Neural cell (in vitro differentiated cells): ENCODE results near the gene DSCAM. TPM values are rescaled to one million over a fixed set of nuclear protein-coding genes. Genes with fewer than 3 reads are reported as not detected.

Experiments
- H2AFZ ChIP-seq: fragments of 200-600, 300-800 bp; sonication (generic), shearing (Covaris generic); 2 replicates; pipeline ENCODE4 v1.6.0; 2014; ENCODE audit warnings: low read depth, mild to moderate bottlenecking, antibody characterized with exemption, low read length, moderate library complexity
- H3F3A ChIP-seq: fragments of 200-600 bp; shearing (Covaris generic); 2 replicates; pipeline ENCODE4 v1.6.1; 2016; ENCODE audit warnings: mild to moderate bottlenecking, moderate library complexity, mixed read lengths, antibody characterized with exemption, low read length; ENCODE audit not compliant: insufficient read depth, poor library complexity, severe bottlenecking
- H3K27ac ChIP-seq: fragments of 200-600, 300-800 bp; sonication (generic), shearing (Covaris generic); 2 replicates; pipeline ENCODE4 v1.5.1; 2014; ENCODE audit warnings: mild to moderate bottlenecking, low read length, moderate library complexity
- H3K27me3 ChIP-seq: fragments of 300-800, 200-600 bp; sonication (generic), shearing (Covaris generic); 2 replicates; pipeline ENCODE4 v1.6.0; 2014; ENCODE audit warnings: mild to moderate bottlenecking, low read depth, low read length, moderate library complexity; ENCODE audit not compliant: insufficient read depth
- H3K36me3 ChIP-seq: fragments of 300-800, 200-600 bp; sonication (generic), shearing (Covaris generic); 2 replicates; pipeline ENCODE4 v1.5.1; 2014; ENCODE audit warnings: mild to moderate bottlenecking, antibody characterized with exemption, low read length, moderate library complexity; ENCODE audit not compliant: insufficient read depth
- H3K4me2 ChIP-seq: fragments of 300-800, 200-600 bp; sonication (generic), shearing (Covaris generic); 2 replicates; pipeline ENCODE4 v1.6.0; 2014; ENCODE audit warnings: mild to moderate bottlenecking, low read length
- H3K4me3 ChIP-seq: fragments of 300-800, 200-600 bp; sonication (generic), shearing (Covaris generic); 2 replicates; pipeline ENCODE4 v1.5.1; 2014; ENCODE audit warnings: mild to moderate bottlenecking, low read length, moderate library complexity
- H3K79me2 ChIP-seq: fragments of 200-600 bp; shearing (Covaris generic); replicated peaks from 2 replicates; pipeline ENCODE4 v1.6.0; 2014; ENCODE audit warnings: mild to moderate bottlenecking, low read length, moderate library complexity; ENCODE audit not compliant: insufficient read depth
- H3K9ac ChIP-seq: fragments of 300-800, 200-600 bp; sonication (generic), shearing (Covaris generic); 2 replicates; pipeline ENCODE4 v1.6.1; 2016; ENCODE audit warnings: mild to moderate bottlenecking, low read length, mixed read lengths
- H3K9me2 ChIP-seq: fragments of 200-600 bp; shearing (Covaris generic); 2 replicates; pipeline ENCODE4 v1.6.1; 2016; ENCODE audit warnings: mild to moderate bottlenecking, low read length, mixed read lengths; ENCODE audit not compliant: insufficient read depth
- H3K9me3 ChIP-seq: fragments of 200-600, 300-800 bp; sonication (generic), shearing (Covaris generic); 2 replicates; pipeline ENCODE4 v1.6.1; 2016; ENCODE audit warnings: mild to moderate bottlenecking, mixed run types, low read length, moderate library complexity, mixed read lengths
- H4K20me1 ChIP-seq: fragments of 200-600 bp; shearing (Covaris generic); 2 replicates; pipeline ENCODE4 v1.6.1; 2016; ENCODE audit warnings: mild to moderate bottlenecking, mixed run types; ENCODE audit not compliant: insufficient read depth
- EP300 ChIP-seq: fragments of 450-650 bp; conservative IDR thresholded peaks from 2 replicates; pipeline ENCODE4 v1.6.1; 2014; ENCODE audit warnings: antibody characterized with exemption, mild to moderate bottlenecking, moderate library complexity; ENCODE audit not compliant: poor library complexity, severe bottlenecking
- EZH2 ChIP-seq: fragments of 200-600, 300-800 bp; shearing (Covaris generic), sonication (generic); IDR thresholded peaks from 2 replicates; pipeline ENCODE4 v1.6.1; 2014; ENCODE audit warnings: antibody characterized with exemption, low read length, borderline replicate concordance, mild to moderate bottlenecking; ENCODE audit not compliant: insufficient read depth, poor library complexity, severe bottlenecking
- MXI1 ChIP-seq: fragments of 450-650 bp; conservative IDR thresholded peaks from 2 replicates; pipeline ENCODE4 v1.6.1; 2014; ENCODE audit warnings: antibody characterized with exemption, mild to moderate bottlenecking; ENCODE audit not compliant: poor library complexity, severe bottlenecking
- POLR2AphosphoS5 ChIP-seq: IDR thresholded peaks from 2 replicates; pipeline ENCODE4 v1.6.1; 2012
- RAD21 ChIP-seq: fragments of 450-650 bp; conservative IDR thresholded peaks from 2 replicates; pipeline ENCODE4 v1.6.1; 2014; ENCODE audit warnings: antibody characterized with exemption, mild to moderate bottlenecking, moderate library complexity
- SMC3 ChIP-seq: fragments of 450-650 bp; conservative IDR thresholded peaks from 2 replicates; pipeline ENCODE4 v1.6.1; 2014; ENCODE audit warnings: antibody characterized with exemption, mild to moderate bottlenecking, moderate library complexity; ENCODE audit not compliant: poor library complexity
- TAF1 ChIP-seq: IDR thresholded peaks from 2 replicates; pipeline ENCODE4 v1.6.1; 2012; ENCODE audit warnings: low read depth
- polyA plus RNA-seq: library from polyadenylated mRNA; depleted of rRNA; stranded (reverse); fragments of >200 nt; gene quantifications from 2 replicates; pipeline ENCODE4 v1.2.3, GENCODE V29; 2014
- TF ChIP-seq, protein P1 (sequence below): fragments of 450-650 bp; IDR thresholded peaks from 2 replicates; pipeline ENCODE4 v1.5.1; 2014; ENCODE audit warnings: antibody characterized with exemption, mild to moderate bottlenecking, moderate library complexity; ENCODE audit not compliant: poor library complexity, severe bottlenecking
- TF ChIP-seq, protein P2 (sequence below): IDR thresholded peaks from 2 replicates; pipeline ENCODE4 v1.6.1; 2012; ENCODE audit warnings: borderline replicate concordance

The DSCAM gene
- polyA plus RNA-seq, 1 donor from 2014 or later, result 5.3 TPM

DNA sequence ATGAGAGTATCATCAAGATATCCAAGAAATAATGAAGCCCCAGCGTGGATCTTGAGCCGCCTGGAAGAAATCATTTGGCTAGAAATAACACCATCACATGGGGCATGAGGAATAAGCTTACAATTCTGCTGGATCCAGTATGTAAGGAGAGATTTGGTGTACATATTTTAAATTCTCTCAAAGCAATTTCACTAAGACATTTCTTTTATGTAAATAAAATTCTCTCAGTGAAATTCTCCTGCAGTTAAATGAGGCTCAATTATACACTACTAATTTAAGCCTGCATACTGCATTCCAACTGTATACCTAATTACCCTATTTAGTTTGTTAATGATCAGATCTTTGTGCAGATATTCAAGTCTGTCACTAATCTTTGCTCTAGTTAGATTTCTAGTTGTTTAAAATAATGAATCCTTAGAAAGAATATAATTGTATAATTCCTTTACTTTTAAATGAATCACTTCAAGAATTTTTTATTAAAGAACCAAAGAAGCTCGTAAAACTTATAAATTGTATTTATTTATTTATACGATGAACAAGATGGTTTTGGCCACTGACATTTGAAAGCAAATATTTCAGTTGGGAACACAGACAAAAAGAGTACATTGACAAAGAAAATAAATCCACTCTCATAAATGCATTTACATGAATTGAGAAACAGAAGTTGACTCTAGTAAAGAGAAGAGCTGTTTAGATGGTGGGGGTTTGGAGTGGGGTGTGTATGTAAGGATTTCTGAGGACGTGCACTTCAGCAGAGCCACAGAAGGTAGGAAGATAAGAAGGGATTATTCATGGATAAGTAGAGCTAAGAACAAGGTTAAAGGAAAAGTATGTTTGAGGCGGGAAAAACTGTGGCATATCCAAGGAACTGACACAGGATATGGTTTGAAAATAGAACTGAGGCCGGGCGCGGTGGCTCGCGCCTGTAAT is 466.8 kb downstream of the DSCAM start:
- Histone ChIP-seq H2AFZ (no peak overlapping the region), H4K20me1 (no peaks in the 10 kb centered on the region), H3K4me2 (no peak overlapping the region), H3K9ac (no peak overlapping the region), H3K79me2 (no peaks in the 10 kb centered on the region), H3K36me3 (no peaks in the 10 kb centered on the region), H3K4me3 (no peak overlapping the region), H3F3A (no peaks in the 10 kb centered on the region), H3K27ac (no peak overlapping the region), H3K9me2 (no peaks in the 10 kb centered on the region), H3K27me3 (no peaks in the 10 kb centered on the region), H3K9me3 (no peaks in the 10 kb centered on the region)
- TF ChIP-seq EZH2 (no peak), TAF1 (no peak)

DNA sequence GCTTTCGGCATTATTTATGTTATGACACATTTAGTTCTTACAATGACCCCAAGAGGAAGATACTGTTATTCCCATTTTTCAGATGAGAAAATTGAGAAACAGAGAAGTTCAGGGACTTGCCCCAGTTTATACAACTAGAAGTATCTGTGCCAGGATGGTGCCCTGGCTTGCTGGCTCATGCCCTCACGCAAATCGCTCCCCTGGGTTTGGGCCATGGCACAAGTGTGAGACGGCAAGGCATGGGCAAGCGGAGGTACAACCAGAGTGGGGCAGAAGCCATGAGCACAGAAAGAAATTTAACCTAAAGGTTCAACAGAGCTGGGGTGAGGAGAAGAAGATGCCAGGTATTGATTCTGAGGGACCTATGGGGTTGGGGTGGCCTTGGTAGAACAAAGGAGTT is 469.8 kb downstream of the DSCAM start:
- Histone ChIP-seq H3K27ac (no peak overlapping the region), H3K79me2 (no peaks in the 10 kb centered on the region), H3K4me3 (no peak overlapping the region), H3K27me3 (no peaks in the 10 kb centered on the region), H3K9me2 (no peaks in the 10 kb centered on the region), H2AFZ (no peak overlapping the region), H3K9me3 (no peaks in the 10 kb centered on the region), H3K9ac (no peak overlapping the region), H4K20me1 (no peaks in the 10 kb centered on the region), H3K36me3 (no peaks in the 10 kb centered on the region), H3F3A (no peaks in the 10 kb centered on the region), H3K4me2 (no peak overlapping the region)
- TF ChIP-seq EZH2, result no peak
- TF ChIP-seq SMC3, result no peak
- no peak for TF ChIP-seq RAD21
- no peak for TF ChIP-seq TAF1
- TF ChIP-seq, protein P1, sequence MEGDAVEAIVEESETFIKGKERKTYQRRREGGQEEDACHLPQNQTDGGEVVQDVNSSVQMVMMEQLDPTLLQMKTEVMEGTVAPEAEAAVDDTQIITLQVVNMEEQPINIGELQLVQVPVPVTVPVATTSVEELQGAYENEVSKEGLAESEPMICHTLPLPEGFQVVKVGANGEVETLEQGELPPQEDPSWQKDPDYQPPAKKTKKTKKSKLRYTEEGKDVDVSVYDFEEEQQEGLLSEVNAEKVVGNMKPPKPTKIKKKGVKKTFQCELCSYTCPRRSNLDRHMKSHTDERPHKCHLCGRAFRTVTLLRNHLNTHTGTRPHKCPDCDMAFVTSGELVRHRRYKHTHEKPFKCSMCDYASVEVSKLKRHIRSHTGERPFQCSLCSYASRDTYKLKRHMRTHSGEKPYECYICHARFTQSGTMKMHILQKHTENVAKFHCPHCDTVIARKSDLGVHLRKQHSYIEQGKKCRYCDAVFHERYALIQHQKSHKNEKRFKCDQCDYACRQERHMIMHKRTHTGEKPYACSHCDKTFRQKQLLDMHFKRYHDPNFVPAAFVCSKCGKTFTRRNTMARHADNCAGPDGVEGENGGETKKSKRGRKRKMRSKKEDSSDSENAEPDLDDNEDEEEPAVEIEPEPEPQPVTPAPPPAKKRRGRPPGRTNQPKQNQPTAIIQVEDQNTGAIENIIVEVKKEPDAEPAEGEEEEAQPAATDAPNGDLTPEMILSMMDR, result no peak

DNA sequence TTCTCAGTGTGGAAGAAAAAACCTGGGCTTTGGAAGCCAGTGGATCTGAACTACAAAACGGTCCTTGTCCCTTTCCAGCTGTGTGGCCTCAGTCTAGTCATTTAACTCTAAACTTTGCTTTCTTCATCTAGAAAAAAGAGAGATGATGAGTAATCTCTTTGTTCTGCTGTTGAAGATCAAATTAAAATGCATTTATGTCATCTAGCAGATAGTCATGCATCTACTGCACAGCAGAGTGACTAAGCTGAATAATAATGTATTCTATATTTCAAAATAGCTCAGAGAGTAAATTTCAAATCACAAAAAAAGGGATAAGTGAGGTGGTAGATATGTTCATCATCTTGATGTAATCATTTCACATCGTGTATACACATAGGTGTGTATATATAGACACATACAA is 473.2 kb downstream of the DSCAM start:
- Histone ChIP-seq H2AFZ (no peak overlapping the region), H3F3A (no peaks in the 10 kb centered on the region), H3K9ac (no peak overlapping the region), H3K4me2 (peak overlapping the region; percentile 9), H3K27me3 (no peaks in the 10 kb centered on the region), H4K20me1 (no peaks in the 10 kb centered on the region), H3K27ac (peak overlapping the region; percentile 42), H3K36me3 (no peaks in the 10 kb centered on the region), H3K79me2 (no peaks in the 10 kb centered on the region), H3K9me2 (no peaks in the 10 kb centered on the region), H3K4me3 (no peak overlapping the region), H3K9me3 (no peaks in the 10 kb centered on the region)
- TF ChIP-seq, protein P2, sequence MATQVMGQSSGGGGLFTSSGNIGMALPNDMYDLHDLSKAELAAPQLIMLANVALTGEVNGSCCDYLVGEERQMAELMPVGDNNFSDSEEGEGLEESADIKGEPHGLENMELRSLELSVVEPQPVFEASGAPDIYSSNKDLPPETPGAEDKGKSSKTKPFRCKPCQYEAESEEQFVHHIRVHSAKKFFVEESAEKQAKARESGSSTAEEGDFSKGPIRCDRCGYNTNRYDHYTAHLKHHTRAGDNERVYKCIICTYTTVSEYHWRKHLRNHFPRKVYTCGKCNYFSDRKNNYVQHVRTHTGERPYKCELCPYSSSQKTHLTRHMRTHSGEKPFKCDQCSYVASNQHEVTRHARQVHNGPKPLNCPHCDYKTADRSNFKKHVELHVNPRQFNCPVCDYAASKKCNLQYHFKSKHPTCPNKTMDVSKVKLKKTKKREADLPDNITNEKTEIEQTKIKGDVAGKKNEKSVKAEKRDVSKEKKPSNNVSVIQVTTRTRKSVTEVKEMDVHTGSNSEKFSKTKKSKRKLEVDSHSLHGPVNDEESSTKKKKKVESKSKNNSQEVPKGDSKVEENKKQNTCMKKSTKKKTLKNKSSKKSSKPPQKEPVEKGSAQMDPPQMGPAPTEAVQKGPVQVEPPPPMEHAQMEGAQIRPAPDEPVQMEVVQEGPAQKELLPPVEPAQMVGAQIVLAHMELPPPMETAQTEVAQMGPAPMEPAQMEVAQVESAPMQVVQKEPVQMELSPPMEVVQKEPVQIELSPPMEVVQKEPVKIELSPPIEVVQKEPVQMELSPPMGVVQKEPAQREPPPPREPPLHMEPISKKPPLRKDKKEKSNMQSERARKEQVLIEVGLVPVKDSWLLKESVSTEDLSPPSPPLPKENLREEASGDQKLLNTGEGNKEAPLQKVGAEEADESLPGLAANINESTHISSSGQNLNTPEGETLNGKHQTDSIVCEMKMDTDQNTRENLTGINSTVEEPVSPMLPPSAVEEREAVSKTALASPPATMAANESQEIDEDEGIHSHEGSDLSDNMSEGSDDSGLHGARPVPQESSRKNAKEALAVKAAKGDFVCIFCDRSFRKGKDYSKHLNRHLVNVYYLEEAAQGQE, result no peak
- TF ChIP-seq EZH2, result no peak
- no peak for TF ChIP-seq SMC3
- TF ChIP-seq MXI1, result no peak
- no peak for TF ChIP-seq RAD21
- TF ChIP-seq POLR2AphosphoS5, result no peak
- TF ChIP-seq EP300, result no peak
- TF ChIP-seq, protein P1, result no peak
- no peak for TF ChIP-seq TAF1
